ENCODE data around the gene FHIT.

GRCh38 chr3:60698117-60698516 lies 553.1 kb downstream of the FHIT start:
- TF ChIP-seq, protein P1, sequence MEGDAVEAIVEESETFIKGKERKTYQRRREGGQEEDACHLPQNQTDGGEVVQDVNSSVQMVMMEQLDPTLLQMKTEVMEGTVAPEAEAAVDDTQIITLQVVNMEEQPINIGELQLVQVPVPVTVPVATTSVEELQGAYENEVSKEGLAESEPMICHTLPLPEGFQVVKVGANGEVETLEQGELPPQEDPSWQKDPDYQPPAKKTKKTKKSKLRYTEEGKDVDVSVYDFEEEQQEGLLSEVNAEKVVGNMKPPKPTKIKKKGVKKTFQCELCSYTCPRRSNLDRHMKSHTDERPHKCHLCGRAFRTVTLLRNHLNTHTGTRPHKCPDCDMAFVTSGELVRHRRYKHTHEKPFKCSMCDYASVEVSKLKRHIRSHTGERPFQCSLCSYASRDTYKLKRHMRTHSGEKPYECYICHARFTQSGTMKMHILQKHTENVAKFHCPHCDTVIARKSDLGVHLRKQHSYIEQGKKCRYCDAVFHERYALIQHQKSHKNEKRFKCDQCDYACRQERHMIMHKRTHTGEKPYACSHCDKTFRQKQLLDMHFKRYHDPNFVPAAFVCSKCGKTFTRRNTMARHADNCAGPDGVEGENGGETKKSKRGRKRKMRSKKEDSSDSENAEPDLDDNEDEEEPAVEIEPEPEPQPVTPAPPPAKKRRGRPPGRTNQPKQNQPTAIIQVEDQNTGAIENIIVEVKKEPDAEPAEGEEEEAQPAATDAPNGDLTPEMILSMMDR (IDR thresholded peaks at IDR 0.05; ENCODE audit: low read depth, low read length, poor library complexity, severe bottlenecking), result no peak
- no peak for TF ChIP-seq EZH2phosphoT487 (IDR thresholded peaks at IDR 0.05; ENCODE audit: borderline replicate concordance, low read length)
